NT2/D1 (cell line): ENCODE data around the gene GLTP.
"Not testable (repeated sequence)": the region's sequence is repeated elsewhere in the genome, so short reads cannot be mapped to it uniquely, and the experiment has no call there.

ENCODE experiments used
- DNase-seq: peaks from one replicate; pipeline ENCODE4 v3.0.0-alpha.2; 2011; ENCODE audit warnings: low read depth, low spot score
- H3K27me3 ChIP-seq: 2 replicates; pipeline ENCODE4 v1.6.0; 2011; ENCODE audit warnings: mild to moderate bottlenecking; ENCODE audit not compliant: insufficient read length, insufficient read depth
- H3K36me3 ChIP-seq: 2 replicates; pipeline ENCODE4 v1.6.1; 2011; ENCODE audit warnings: mild to moderate bottlenecking, low read length, mixed read lengths; ENCODE audit not compliant: insufficient read depth, insufficient read length
- H3K4me1 ChIP-seq: 2 replicates; pipeline ENCODE4 v1.5.1; 2011; ENCODE audit not compliant: insufficient read depth, insufficient read length
- H3K4me3 ChIP-seq: 2 replicates; pipeline ENCODE4 v1.5.1; 2011; ENCODE audit warnings: low read depth; ENCODE audit not compliant: insufficient read length
- H3K9ac ChIP-seq: 2 replicates; pipeline ENCODE4 v1.6.0; 2011; ENCODE audit warnings: low read depth; ENCODE audit not compliant: insufficient read length
- H3K9me3 ChIP-seq: 2 replicates; pipeline ENCODE4 v1.5.1; 2011; ENCODE audit warnings: mild to moderate bottlenecking, low read length; ENCODE audit not compliant: insufficient read depth
- SUZ12 ChIP-seq: IDR thresholded peaks from 2 replicates; pipeline ENCODE4 v1.6.1; 2011; ENCODE audit not compliant: insufficient read length, insufficient read depth; ENCODE audit errors: extremely low read depth
- YY1 ChIP-seq: IDR thresholded peaks from 2 replicates; pipeline ENCODE4 v1.6.1; 2011; ENCODE audit not compliant: insufficient read length, insufficient read depth
- ZNF274 ChIP-seq: IDR thresholded peaks from 2 replicates; pipeline ENCODE4 v1.6.1; 2011; ENCODE audit warnings: mild to moderate bottlenecking, low read depth, low read length

Gene GLTP

GRCh38 chr12:109892165-109892715 lies 11.9 kb upstream of the GLTP start:
- no peak overlapping the region for H3K4me3 ChIP-seq
- H3K27me3 ChIP-seq = peaks cover 33% of the 10 kb centered on the region
- no peaks in the 10 kb centered on the region for H3K9me3 ChIP-seq
- TF ChIP-seq ZNF274 (no peak), SUZ12 (no peak), YY1 (no peak)
- no peak overlapping the region for H3K9ac ChIP-seq
- DNase-seq = no peak
- no peaks in the 10 kb centered on the region for H3K4me1 ChIP-seq
- no peaks in the 10 kb centered on the region for H3K36me3 ChIP-seq

GRCh38 chr12:109891731-109892130 lies 11.4 kb upstream of the GLTP start:
- not testable (repeated sequence) for H3K9me3 ChIP-seq, H3K9ac ChIP-seq, H3K4me1 ChIP-seq, DNase-seq, H3K36me3 ChIP-seq, H3K4me3 ChIP-seq
- H3K27me3 ChIP-seq = peaks cover 28% of the 10 kb centered on the region

- TF ChIP-seq YY1 (no peak), ZNF274 (no peak), SUZ12 (no peak)
- Histone ChIP-seq H3K36me3 (no peaks in the 10 kb centered on the region), H3K4me1 (no peaks in the 10 kb centered on the region), H3K9ac (no peak overlapping the region), H3K27me3 (peaks cover 19% of the 10 kb centered on the region), H3K4me3 (no peak overlapping the region), H3K9me3 (no peaks in the 10 kb centered on the region)
- no peak for DNase-seq
These were observed 10.4 kb upstream of the GLTP start for GRCh38 chr12:109890620-109891170.

- H3K27me3 ChIP-seq = peaks cover 11% of the 10 kb centered on the region
- TF ChIP-seq SUZ12 (no peak), ZNF274 (no peak), YY1 (no peak)
- no peaks in the 10 kb centered on the region for H3K4me1 ChIP-seq
- no peak overlapping the region for H3K4me3 ChIP-seq
- no peak for DNase-seq
- H3K36me3 ChIP-seq = no peaks in the 10 kb centered on the region
- no peaks in the 10 kb centered on the region for H3K9me3 ChIP-seq
- no peak overlapping the region for H3K9ac ChIP-seq
These were observed 8.1 kb upstream of the GLTP start for GRCh38 chr12:109888179-109889020.

GRCh38 chr12:109885616-109886015 lies 5.3 kb upstream of the GLTP start:
- H3K27me3 ChIP-seq = no peaks in the 10 kb centered on the region
- H3K4me1 ChIP-seq = peaks cover 5% of the 10 kb centered on the region
- TF ChIP-seq SUZ12 (no peak), YY1 (no peak), ZNF274 (no peak)
- H3K9me3 ChIP-seq = no peaks in the 10 kb centered on the region
- H3K9ac ChIP-seq = no peak overlapping the region
- H3K36me3 ChIP-seq = no peaks in the 10 kb centered on the region
- no peak overlapping the region for H3K4me3 ChIP-seq
- DNase-seq = no peak

- H3K27me3 ChIP-seq = peaks cover 3% of the 10 kb centered on the region
- TF ChIP-seq ZNF274 (no peak), YY1 (no peak), SUZ12 (no peak)
- H3K9me3 ChIP-seq = no peaks in the 10 kb centered on the region
- H3K36me3 ChIP-seq = no peaks in the 10 kb centered on the region
- H3K4me3 ChIP-seq = no peak overlapping the region
- no peak for DNase-seq
- no peak overlapping the region for H3K9ac ChIP-seq
- H3K4me1 ChIP-seq = peaks cover 10% of the 10 kb centered on the region
These were observed 3.1 kb upstream of the GLTP start for GRCh38 chr12:109883461-109883860.

- Histone ChIP-seq H3K9ac (no peak overlapping the region), H3K4me3 (no peak overlapping the region), H3K9me3 (no peaks in the 10 kb centered on the region), H3K27me3 (peaks cover 3% of the 10 kb centered on the region), H3K36me3 (no peaks in the 10 kb centered on the region), H3K4me1 (peaks cover 13% of the 10 kb centered on the region)
- no peak for DNase-seq
- TF ChIP-seq SUZ12 (no peak), ZNF274 (no peak), YY1 (no peak)
These were observed 1.4 kb upstream of the GLTP start for GRCh38 chr12:109881752-109882151.
